GM19025 (cell line): ENCODE data around the gene NTRK2.
A peak's percentile ranks its signal among the peaks of the same experiment; 100 is the strongest.
"Not testable (repeated sequence)": the region's sequence is repeated elsewhere in the genome, so short reads cannot be mapped to it uniquely, and the experiment has no call there.

Experiments
- ATAC-seq: cut with Tn5 transposase; IDR thresholded peaks from one replicate; pipeline ENCODE4 v1.9.1; 2021; ENCODE audit warnings: mild to moderate bottlenecking, low read depth, moderate library complexity; ENCODE audit not compliant: unreplicated experiment

The NTRK2 gene

GRCh38 chr9:85042981-85043647, 373.6 kb downstream of the NTRK2 start:
- no peak for ATAC-seq

- no peak for ATAC-seq
Observed at GRCh38 chr9:85045271-85045670, 375.7 kb downstream of the NTRK2 start.

- no peak for ATAC-seq
Observed at GRCh38 chr9:85046475-85046874, 376.9 kb downstream of the NTRK2 start.

- ATAC-seq, result no peak
Observed at GRCh38 chr9:85053206-85053786, 383.8 kb downstream of the NTRK2 start.

GRCh38 chr9:85054017-85054416, 384.5 kb downstream of the NTRK2 start:
- no peak for ATAC-seq

- peak; percentile 60 for ATAC-seq
Observed at GRCh38 chr9:85055506-85056202, 386.1 kb downstream of the NTRK2 start.

- peak; percentile 68 for ATAC-seq
Observed at GRCh38 chr9:85056203-85056572, 386.7 kb downstream of the NTRK2 start.

GRCh38 chr9:85061969-85062368, 392.4 kb downstream of the NTRK2 start:
- no peak for ATAC-seq

GRCh38 chr9:85062385-85063022, 393.0 kb downstream of the NTRK2 start:
- ATAC-seq, result no peak

GRCh38 chr9:85064811-85065371, 395.4 kb downstream of the NTRK2 start:
- no peak for ATAC-seq

GRCh38 chr9:85067792-85068191, 398.3 kb downstream of the NTRK2 start:
- no peak for ATAC-seq

GRCh38 chr9:85069421-85069820, 399.9 kb downstream of the NTRK2 start:
- ATAC-seq, result not testable (repeated sequence)
